HG03175 (cell line): ENCODE measurements around the gene ITFG1.
A peak's percentile ranks its signal among the peaks of the same experiment; 100 is the strongest.
"Not testable (repeated sequence)": the region's sequence is repeated elsewhere in the genome, so short reads cannot be mapped to it uniquely, and the experiment has no call there.

Source experiments
- ATAC-seq: cut with Tn5 transposase; IDR thresholded peaks from one replicate; pipeline ENCODE4 v1.9.1; 2021; ENCODE audit warnings: mild to moderate bottlenecking, moderate library complexity; ENCODE audit not compliant: unreplicated experiment

ITFG1 gene

DNA sequence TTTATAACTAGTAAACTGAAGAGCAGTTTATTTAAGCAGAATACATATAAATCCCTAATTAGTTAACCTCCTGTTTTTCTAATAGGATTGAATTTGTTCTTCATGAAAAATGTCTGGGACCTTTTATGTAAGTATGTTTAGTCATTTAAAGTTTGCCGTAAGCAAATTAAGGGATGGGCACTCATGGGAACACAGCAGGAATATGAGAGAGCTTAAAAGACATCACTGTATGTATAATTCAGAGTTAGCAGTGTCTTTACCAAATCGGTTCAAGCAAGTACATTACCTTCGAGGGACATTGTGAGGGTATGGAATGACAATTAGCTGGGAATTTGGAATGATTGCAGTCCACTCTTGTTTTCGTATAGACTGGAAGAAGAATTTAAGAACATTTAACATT, 299.4 kb downstream of the ITFG1 start:
- ATAC-seq = no peak

DNA sequence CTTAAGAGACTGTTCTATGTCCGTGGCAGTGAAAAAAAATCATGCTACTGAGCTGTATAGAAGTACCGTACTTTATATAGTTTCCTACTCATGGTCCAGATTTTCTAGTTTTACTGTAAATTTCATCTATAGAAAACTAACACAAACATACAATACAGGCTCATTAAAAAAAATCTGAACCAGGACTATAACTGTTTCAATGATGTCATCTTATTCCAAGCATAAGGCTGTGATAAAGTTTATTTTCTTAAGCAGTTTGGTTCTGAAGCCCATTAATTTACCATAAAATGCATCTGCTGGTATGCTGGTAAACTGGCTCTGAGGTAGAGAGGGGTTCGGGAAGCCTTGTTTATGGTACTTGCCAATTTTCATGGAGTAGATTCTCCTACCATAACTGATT, 300.4 kb downstream of the ITFG1 start:
- ATAC-seq = no peak

GRCh38 chr16:47158992-47159391, 301.9 kb downstream of the ITFG1 start:
- ATAC-seq = no peak

- no peak for ATAC-seq
These were observed 304.1 kb downstream of the ITFG1 start for GRCh38 chr16:47156680-47157215.

GRCh38 chr16:47152501-47152900, 308.4 kb downstream of the ITFG1 start:
- not testable (repeated sequence) for ATAC-seq

- ATAC-seq = no peak
These were observed 310.8 kb downstream of the ITFG1 start for GRCh38 chr16:47150067-47150466.

DNA sequence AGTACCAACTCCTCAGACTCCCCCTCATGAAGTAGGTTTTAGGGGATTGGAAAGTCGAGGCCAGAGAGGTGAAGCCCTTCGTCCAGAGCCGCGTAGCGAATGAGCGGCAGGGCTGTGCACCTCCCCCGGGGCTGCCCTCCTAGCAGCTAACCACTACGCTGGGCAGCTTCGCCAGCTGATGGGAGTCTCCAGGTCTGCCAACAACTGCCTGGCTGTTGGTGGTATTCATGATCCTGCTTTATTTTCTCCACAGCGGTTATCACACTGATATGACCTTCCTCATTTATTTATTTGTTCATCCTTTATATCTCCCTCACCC, 316.3 kb downstream of the ITFG1 start:
- no peak for ATAC-seq

DNA sequence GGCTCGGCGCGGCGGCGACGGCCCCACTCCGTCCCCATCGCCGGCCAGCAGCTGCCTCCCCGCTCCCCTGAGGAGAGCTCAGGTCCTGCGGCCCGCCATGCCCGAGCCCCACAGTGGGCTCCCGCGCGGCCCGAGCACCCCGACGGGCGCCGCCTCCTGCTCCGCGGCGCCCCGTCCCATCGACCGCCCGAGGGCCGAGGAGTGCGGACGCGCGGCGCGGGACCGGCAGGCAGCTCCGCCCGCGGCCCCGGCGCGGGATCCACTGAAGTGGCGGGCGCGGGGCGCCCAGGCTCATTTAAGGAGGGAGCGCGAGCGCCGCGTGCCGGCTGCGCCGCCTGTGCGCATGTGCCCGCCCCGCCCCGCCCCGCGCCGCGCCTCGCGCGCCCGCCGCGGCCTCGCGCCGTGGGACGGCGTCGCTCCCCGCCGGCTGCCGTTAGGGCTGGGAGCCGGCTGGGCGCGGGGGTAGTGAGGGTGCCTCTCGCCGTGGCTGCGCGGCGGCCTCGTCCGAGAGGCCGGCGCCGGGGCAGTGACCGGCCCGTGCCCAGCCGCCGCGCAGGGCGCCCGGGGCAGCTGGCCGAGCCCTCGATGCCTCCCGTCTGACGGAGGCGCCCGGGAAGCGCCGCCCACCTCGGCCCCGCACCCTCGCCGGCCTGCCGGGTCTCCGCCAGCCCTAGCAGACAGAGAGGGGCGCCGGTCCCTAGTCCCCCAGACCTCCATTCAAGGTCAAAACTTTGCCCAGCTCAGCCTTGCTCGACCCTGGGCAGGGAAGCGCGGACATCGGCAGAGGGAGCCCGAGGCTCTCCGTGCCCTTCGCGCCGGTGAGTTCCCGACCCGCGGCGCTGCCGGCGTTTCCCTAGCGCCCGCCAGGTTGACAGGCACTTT, 316.9 kb downstream of the ITFG1 start, which contains the start of gene NETO2:
Gene NETO2, minus strand, starts transcription at position 269 of the 882 bp plus-strand sequence. CDS start 333 bp downstream, outside the sequence.
- ATAC-seq = peak; percentile 58

DNA sequence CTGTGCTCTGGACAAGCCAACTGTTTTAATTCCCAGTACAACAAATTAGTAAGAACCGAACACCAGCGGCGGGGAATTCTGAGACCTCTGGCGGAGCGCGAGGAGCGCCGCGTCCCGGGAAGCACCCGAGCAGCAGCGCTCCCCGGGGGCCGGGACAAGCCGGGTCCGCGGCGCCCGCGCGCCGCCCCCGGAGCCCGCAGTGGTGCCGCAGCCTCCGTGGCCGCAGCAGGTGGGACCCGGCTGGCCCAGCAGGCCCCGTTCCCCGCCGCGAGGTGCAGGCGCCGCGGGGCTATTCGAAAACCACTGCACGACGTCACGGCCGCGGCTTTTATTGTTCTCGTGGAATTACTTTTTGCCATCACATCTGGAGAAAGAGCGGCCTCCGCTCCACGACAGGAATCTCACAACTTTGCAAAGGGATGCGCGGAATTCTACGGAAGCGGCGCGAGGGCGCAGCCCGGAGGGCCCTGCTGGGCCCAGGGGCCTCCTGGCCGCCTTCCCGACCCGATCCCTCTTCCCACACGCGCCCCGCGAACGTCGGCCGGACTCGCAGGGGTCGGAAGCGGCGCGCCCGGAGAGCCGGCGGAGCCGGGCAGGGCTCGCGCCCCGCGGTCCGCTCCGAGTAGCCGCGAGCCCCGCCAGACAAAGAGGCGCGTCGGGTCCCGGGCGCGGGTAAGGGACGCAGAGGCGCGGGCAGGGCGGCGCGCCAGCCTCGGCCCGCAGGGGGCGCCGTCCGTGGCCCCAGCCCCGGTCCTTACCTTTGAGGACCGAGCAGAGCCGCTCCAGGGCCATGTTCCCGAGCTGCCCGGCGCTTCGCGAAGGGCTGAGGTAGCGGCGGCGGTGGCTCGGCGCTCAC, 317.8 kb downstream of the ITFG1 start:
- peak; percentile 64 for ATAC-seq

GRCh38 chr16:47142486-47142820, 318.4 kb downstream of the ITFG1 start:
- ATAC-seq = no peak

DNA sequence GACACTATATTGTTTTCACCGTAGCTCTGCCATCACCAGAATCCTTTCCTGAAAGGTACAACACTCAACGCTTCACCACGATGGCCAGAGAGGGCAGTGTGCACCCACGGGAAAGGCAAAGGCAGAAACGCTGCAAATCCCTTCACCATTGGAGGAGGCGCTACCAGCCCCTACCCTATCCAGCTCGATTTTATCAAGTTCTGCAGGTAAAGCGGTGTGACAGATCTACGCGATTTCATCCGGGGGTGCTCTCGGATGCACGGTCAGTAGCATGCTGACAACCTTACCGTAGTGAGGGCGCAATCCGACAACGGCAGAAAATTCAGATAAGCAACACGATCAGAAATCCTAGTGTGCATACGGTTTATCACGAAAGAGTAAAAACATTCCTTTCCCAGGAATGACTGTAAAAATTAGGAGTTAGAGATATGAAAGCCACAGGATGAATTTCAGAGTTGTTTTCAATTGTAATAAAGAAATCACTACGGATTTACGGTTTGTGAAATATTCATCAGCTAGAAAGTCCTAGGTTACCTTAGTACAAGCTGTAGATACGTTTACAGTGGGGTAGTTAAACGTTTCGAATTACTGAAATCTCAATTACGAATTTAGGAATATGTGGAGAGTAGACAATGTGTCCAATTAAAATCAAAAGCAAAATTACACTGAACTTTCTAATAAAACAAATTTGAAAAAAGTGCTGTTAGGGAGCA, 318.9 kb downstream of the ITFG1 start:
- ATAC-seq = peak; percentile 54

- no peak for ATAC-seq
These were observed 320.2 kb downstream of the ITFG1 start for GRCh38 chr16:47140686-47141085.

DNA sequence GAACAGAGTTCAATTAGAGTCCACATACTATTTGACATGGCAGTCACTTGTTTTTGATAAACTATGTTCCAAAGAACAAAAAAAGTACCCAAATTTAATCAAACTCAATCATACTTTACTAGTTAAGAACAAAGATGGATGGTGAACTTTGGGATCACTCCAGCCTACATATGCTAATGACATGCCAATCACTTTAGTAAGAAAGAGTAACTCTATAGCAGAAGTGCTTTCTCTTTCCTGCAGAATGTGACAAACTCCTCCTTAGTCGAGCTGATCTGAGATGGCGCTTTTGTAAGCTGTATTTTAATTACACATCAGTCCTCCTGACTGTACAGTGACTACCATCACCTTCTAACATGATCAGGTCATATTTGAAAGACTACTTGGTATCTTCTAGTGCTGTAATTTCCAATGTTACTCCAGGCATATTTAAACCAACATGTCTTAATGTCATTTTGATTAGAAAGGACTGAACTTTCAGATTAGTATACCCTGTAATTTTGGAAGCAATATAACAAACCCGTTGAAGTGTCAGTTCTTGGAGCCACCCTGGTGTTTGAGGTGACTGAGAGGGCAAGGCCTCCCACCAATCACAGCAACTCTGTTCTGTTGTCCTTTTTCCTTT, 321.2 kb downstream of the ITFG1 start:
- no peak for ATAC-seq

GRCh38 chr16:47137925-47138324, 322.9 kb downstream of the ITFG1 start:
- ATAC-seq = not testable (repeated sequence)

- ATAC-seq = no peak
These were observed 324.6 kb downstream of the ITFG1 start for GRCh38 chr16:47136099-47136842.

DNA sequence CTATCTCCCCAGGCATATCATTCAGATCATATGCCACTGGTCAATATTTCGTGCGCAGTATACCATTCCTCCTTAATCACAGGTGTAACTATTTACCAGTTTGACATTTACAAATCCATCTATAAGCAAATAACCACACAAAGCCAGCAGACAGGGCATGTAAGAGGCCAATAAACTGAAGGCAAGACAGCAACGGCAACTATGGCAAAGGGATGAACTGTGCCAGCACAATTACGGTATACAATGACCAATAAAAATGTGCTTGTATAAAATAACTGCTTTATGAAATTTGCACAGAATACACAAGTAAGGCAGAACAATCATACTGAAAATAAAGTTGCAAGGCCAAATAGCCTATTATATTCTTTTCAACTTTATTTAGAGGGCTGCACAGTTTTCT, 326.3 kb downstream of the ITFG1 start:
- ATAC-seq = no peak

- ATAC-seq = no peak
These were observed 328.6 kb downstream of the ITFG1 start for GRCh38 chr16:47132308-47132707.

DNA sequence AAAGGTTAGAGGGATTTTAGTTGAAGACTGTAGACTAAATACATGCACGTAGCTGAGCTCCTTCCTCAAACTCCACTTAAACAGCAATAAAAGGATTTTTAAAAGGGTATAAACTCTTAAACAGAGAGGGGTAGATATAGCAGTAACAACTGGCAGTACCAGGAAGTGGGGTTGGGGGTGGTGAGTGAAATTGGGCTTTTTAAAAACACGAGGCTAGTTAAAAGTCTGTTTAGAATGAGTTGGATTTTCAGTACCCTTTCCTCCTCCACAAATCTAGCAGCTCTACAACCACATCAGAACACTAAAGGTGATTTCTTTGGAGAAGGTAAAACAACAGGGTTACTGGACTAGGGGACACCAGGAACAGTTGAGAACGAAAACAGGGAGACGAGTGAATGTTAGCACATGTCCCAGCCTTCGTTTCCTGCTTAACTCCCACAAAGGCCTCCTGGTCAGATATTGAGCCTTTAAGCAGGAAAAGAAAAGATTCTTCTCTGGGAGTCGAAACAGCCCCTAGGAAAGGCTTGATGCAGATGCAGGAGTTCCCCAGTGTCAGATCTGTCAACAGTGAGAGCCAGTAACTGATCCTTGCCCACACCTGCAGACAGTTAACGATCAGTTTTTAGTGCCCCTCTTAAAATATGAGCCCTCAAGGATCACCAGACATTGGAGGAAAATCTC, 331.0 kb downstream of the ITFG1 start:
- ATAC-seq = no peak

GRCh38 chr16:47127541-47127940, 333.3 kb downstream of the ITFG1 start:
- ATAC-seq = no peak
